NK-92 treated with Interleukin-12 subunit alpha and Interleukin-12 subunit beta, amount 100 ng/mL, for 24 hours (cell line): ENCODE measurements around the gene CDYL.
"Not testable (repeated sequence)": the region's sequence is repeated elsewhere in the genome, so short reads cannot be mapped to it uniquely, and the experiment has no call there.

Experiments
- DNase-seq: peaks from one replicate; lab custom pipeline; 2025; lab: John Stamatoyannopoulos, UW

The CDYL gene

DNA sequence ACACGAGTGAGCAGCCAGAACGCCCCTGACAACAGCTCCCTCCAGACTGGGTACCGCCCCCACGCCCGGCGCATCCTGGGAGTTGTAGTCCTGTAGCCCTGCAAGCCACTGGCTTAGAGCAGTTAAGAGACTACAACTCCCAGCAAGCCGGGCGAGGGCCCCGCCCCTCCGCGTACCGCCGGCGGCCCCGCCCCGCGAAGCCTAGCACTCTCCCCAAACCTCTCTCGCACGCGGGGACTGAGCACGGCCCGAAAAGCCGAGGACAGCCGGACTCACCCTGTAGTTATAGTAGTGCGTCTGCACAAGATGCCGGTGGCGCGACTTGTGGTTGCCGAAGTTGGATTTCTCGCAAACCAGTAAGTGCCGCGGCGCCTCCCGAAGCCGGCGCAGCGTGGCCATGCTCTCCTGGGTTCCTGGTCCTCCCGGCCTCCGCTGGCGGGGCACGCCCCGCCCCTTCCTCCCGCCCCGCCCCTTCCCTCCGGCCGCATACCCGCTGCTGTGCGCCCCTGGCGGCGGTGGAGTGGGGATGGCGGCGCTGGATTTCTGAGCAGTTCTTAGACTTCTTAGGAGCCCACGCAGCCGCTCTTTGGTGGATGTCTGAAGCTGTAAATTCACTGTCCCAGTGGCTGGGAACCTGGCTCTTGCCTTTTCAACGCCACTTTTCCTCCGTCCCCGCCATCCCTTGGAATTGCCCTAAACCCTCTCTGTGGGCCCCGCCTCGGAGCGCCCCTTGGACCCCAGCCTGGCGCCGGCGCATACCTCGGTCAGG, 227.6 kb downstream of the CDYL start, which contains the start of gene RPP40:
Gene RPP40 (minus strand): TSS at position 434 of the 769 bp plus-strand sequence. CDS start 35 bp downstream, at position 399.
- peak; percentile 96 for DNase-seq

GRCh38 chr6:5004373-5005037, 228.3 kb downstream of the CDYL start:
- no peak for DNase-seq

- not testable (repeated sequence) for DNase-seq
Measured at GRCh38 chr6:5005038-5005433, 228.8 kb downstream of the CDYL start.
